ENCODE results near the gene MAT2A.
"Not testable (repeated sequence)": the region's sequence is repeated elsewhere in the genome, so short reads cannot be mapped to it uniquely, and the experiment has no call there.

Gene MAT2A

DNA sequence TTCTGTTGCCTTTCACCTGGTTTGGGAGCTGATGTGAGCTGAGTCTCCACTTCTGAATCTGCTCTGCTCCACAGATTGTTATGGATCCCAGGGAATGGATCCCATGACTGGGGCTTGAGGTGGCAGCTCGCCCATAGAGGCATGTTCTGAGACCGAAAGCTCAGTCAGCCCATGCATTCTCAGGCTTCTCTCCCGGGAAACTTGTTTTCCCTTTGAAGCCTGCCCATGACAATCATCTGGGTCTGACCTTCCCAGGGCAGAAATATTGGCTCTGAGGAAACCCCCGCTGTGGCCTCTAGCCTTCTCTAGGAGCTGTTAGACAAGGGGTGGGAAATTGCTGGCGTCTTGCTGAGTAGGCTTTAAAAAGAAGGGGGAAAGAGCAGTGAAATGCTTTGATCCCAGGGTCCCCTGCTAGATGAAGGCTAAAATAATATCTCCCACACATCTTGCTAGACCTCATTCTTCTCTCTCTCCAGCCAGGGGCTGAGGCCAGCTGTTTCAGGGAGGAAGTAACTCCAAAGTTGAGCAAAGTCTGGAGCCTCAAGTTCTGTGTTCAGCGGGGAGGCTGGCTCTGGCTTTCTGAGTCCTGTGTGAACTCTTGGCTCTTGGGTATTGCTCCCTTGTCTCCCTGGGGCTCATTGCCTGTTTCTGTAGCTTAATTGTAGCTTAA lies 40.4 kb downstream of the MAT2A start:
- DNase-seq: no peak

- DNase-seq: no peak
Observed at GRCh38 chr2:85580206-85580605, 41.2 kb downstream of the MAT2A start.

DNA sequence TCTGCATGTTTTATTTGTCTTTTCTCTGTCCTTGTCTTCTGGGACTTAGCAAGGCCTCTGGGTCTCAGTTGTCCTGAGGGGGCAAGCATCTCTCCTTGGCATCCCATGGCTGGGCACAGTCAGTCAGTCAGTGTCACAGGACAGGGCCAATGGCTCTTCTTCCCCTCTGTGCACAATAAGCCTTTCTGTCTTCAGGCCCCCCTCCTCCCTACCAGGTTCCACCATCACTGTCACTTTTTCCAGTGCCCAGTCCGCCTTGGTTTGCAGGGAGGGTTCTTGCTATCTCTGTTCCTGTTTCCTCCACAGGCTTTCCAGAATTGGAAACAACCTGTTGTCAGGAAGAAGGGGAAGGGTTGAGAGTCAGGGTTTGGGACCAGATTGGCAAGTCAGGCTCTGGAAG lies 43.5 kb downstream of the MAT2A start:
- no peak for DNase-seq

GRCh38 chr2:85583667-85584353 lies 44.8 kb downstream of the MAT2A start:
- DNase-seq: peak in 1 of 2 donors; percentile 52

DNA sequence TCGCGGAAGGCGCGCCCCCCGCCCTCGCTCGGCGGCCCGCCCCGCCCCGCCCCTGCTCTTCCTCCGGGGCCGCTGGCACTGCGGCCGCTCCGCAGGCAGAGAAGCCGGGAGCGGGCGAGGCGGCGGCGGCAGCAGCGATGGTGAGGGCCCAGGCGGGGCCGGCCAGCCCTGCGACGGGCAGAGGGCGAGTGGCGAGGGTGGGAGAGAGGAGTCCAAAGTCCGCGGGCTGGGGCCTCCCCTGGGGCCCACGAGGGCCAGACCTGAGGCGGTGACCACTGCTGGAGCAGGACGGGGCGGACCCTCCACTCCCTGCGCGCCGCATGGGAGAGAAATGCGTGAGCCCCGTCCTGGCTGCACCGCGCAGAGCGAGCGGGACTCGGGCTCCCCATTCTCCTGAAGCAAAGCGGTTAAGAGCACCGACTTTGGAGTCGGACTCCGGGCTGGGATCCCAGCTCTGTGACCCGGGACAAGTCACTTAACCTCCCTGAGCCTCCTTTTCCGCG lies 45.4 kb downstream of the MAT2A start, which contains the start of gene VAMP5:
TSS of gene VAMP5 (plus strand) at position 78 of the 503 bp plus-strand sequence. CDS start at position 138, 60 bp downstream.
- DNase-seq: peak in 1 of 2 donors; percentile 27

DNA sequence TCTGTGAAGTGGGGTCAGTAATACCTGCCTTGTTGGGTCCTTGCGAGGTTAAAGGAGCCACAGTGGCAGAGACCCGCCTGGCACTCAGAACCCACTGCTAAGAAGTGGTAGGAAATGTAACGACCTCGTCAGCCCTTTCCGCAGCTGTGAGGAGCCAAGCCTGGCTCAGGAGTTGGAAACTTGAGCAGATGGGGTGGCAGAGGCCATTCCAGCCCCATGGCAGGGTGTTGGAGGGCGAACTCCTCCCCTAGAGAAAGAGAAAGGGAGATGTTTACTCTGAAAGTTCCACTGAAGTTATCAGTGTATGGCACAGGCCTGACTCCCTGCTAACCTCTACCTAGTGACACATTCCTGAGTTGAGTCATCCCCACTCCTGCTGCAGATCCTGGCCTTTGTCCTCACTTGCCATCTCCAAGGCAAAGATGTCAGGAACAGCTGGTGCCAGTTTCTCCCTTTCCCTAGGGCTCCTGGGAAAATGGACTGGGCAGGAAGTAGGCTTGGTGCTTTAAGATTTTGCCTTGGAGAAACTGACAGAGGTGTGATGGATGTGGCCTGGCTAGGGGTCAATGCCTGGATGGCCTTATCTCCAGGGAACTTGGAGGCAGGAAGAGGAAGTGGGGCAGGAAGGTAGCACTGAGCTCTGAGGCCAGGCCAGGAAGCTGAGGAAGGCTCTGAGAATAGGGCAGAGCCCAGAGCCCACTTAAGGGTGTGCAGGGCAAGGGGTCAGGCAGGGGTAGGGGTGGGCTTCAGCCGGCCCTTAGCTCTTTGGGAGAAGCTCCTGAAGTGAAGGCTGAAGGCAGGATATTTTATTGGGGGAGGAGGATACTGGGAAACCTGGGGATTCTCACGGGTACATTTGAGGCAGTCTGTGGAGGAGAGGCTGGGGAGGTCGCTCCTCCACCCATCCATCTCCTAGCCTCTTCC lies 46.2 kb downstream of the MAT2A start:
- no peak for DNase-seq

GRCh38 chr2:85585781-85586105 lies 46.8 kb downstream of the MAT2A start:
- no peak for DNase-seq

DNA sequence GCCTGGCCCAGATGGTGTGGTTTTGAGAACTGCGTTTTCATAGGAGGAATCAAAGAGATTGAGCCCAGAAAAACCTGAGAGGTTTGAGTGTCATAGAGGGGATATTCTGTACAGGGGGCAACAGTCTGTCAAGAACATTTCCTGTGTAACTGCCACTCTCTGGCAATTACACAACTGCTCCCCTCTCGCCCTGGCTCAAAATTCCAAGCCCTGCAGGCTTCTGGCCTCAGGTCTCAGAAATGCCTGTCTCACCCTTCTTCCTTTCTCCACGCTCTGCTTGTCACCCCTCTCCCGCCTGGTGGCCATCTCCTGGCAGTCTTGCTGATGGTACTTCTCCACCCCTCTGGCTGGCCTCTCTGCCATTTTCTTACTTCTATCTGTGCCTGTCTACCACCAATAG lies 49.3 kb downstream of the MAT2A start:
- no peak for DNase-seq

DNA sequence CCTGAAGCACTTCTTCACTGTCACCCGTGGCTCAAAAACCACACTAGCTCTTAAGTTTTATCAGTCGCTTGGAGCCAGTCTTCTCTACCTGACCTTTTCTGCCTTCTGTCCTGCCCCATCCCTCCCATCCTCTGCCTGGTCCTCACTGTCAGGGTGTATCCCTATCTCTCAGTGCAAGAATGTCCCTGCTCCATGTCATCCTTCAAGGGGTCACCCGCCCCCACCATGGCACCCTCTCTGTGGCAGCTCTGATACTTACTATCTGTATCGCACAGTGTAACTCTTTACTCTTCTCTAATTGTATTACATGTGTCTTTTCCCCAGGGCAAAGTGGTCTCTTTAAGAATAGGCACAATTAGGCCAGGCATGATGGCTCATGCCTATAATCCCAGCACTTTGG lies 49.7 kb downstream of the MAT2A start:
- no peak for DNase-seq

- DNase-seq: no peak
Observed at GRCh38 chr2:85589181-85589580, 50.2 kb downstream of the MAT2A start.

- no peak for DNase-seq
Observed at GRCh38 chr2:85589982-85590791, 51.2 kb downstream of the MAT2A start.

DNA sequence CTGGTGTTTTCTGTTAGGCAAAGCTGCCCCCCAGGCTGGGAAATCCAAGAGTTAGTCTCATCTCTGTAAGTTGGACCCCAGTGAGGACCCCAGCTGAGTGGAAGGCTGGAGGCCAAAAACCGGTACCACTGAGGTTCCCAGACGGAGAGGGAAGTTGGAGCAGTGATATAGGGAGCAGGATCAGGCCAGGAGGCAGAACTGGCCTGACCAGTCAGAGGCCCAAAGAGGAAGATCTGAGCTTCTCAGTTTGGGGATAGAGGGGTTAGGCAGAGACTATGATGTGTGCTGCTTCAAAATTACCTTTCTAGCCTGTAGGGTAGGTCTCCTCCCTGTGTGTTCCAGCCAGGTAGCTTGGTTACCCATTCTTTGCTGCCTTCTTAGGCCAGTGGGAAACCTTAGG lies 52.0 kb downstream of the MAT2A start:
- DNase-seq: no peak

GRCh38 chr2:85591563-85591962 lies 52.6 kb downstream of the MAT2A start:
- no peak for DNase-seq

DNA sequence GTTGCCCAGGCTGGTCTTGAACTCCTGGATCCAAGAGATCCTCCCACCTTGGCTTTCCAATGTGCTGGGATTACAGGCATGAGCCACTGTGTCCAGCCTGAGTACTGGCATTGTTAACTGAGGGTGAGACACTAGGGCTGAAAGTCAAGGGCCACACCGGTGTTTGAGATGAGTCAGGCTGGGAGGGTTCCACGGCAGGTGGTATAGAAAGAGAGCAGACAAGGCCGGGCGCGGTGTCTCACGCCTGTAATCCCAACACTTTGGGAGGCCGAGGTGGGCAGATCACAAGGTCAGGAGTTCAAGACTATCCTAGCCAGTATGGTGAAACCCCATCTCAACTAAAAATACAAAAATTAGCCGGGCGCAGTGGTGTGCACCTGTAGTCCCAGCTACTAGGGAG lies 53.3 kb downstream of the MAT2A start:
- DNase-seq: not testable (repeated sequence)

GRCh38 chr2:85593023-85593422 lies 54.1 kb downstream of the MAT2A start:
- DNase-seq: no peak
